GM12878 (cell line): Measurements from ENCODE around the gene TEPSIN. TPM values are rescaled to one million over a fixed set of nuclear protein-coding genes. Genes with fewer than 3 reads are reported as not detected.

Experiments used
- ATAC-seq: fragments of 200-7000 bp; cut with Tn5 transposase; 3 replicates; pipeline ENCODE4 v1.9.1; 2020; ENCODE audit warnings: mild to moderate bottlenecking, moderate library complexity
- BruUV-seq: library from RNA; stranded (reverse); fragments of 400-500 nt; replicated peaks from 2 replicates; lab custom pipeline; 2021; lab: Mats Ljungman, UMichigan
- CTCF ChIA-PET: fragments of 300-600 bp; sonication (Branson Sonifier 250); formaldehyde crosslinking; extraction: SDS; loops from one replicate; lab custom pipeline; 2021; ENCODE audit warnings: inconsistent platforms; lab: Yijun Ruan, JAX
- POLR2A ChIA-PET: fragments of 350-600 bp; formaldehyde crosslinking; extraction: SDS; loops from one replicate; lab custom pipeline; 2021; ENCODE audit warnings: inconsistent platforms; lab: Charles Lee
- RAD21 ChIA-PET: fragments of 300-600 bp; sonication (Branson Sonifier 250); formaldehyde crosslinking; loops from one replicate; lab custom pipeline; 2023; ENCODE audit warnings: antibody characterized with exemption; ENCODE audit not compliant: unreplicated experiment; lab: Charles Lee
- SMC1A ChIA-PET: fragments of 300-600 bp; sonication (Branson Sonifier 250); formaldehyde crosslinking; loops from one replicate; lab custom pipeline; 2023; ENCODE audit not compliant: unreplicated experiment, uncharacterized antibody; lab: Charles Lee
- DNase-seq: peaks from one replicate; pipeline ENCODE4 v3.0.0-alpha.2; 2011; ENCODE audit warnings: low read depth, low spot score
- FAIRE-seq: peaks from 3 replicates; lab custom pipeline; 2011; peaks lifted over from hg19 to GRCh38; lab: Jason Lieb, UNC
- H2AFZ ChIP-seq: 2 replicates; pipeline ENCODE4 v1.6.0; 2011; ENCODE audit warnings: low read depth, low read length, control low read depth; ENCODE audit not compliant: control insufficient read depth
- H3K27ac ChIP-seq: 2 replicates; pipeline ENCODE4 v1.5.1; 2011; ENCODE audit warnings: control low read depth; ENCODE audit not compliant: control insufficient read depth, insufficient read depth
- H3K27me3 ChIP-seq, 2 experiments: replicated peaks in 1 of 2; 2 replicates each; pipeline versions ENCODE4 v1.6.0 to v1.6.1; 2011; ENCODE audit warnings: low read length in 1 of 2; ENCODE audit not compliant: control insufficient read depth in 2 of 2, insufficient read depth in 2 of 2
- H3K36me3 ChIP-seq, 2 experiments: 2 replicates each; pipeline ENCODE4 v1.5.1; 2011; ENCODE audit warnings: low read length in 1 of 2; ENCODE audit not compliant: control insufficient read depth in 2 of 2, insufficient read depth in 2 of 2
- H3K4me1 ChIP-seq: 2 replicates; pipeline ENCODE4 v1.6.1; 2011; ENCODE audit warnings: mild to moderate bottlenecking, low read length, moderate library complexity, mixed read lengths; ENCODE audit not compliant: control insufficient read depth, insufficient read depth
- H3K4me2 ChIP-seq: 2 replicates; pipeline ENCODE4 v1.6.0; 2011; ENCODE audit warnings: control low read depth; ENCODE audit not compliant: control insufficient read depth, insufficient read depth
- H3K4me3 ChIP-seq: fragments of 200-600 bp; sonication (generic); 2 replicates; pipeline ENCODE4 v1.5.1; 2016
- H3K79me2 ChIP-seq: 2 replicates; pipeline ENCODE4 v1.6.0; 2011; ENCODE audit warnings: low read length; ENCODE audit not compliant: control insufficient read depth, insufficient read depth
- H3K9ac ChIP-seq: 2 replicates; pipeline ENCODE4 v1.8.0; 2011; ENCODE audit warnings: low read length, control low read depth, mixed read lengths; ENCODE audit not compliant: control insufficient read depth, insufficient read depth
- H3K9me3 ChIP-seq: replicated peaks from 3 replicates; pipeline ENCODE4 v1.5.1; 2011; ENCODE audit warnings: mild to moderate bottlenecking, low read length; ENCODE audit not compliant: control insufficient read depth, insufficient read depth
- H4K20me1 ChIP-seq: 2 replicates; pipeline ENCODE4 v1.6.0; 2011; ENCODE audit not compliant: control insufficient read depth, insufficient read depth
- BRCA1 ChIP-seq: IDR thresholded peaks from 2 replicates; pipeline ENCODE4 v1.6.1; 2011; ENCODE audit warnings: low read depth, low read length, improper control_type of control experiment
- DPF2 ChIP-seq: fragments of 450-650 bp; IDR thresholded peaks from 2 replicates; pipeline ENCODE4 v1.6.1; 2017; ENCODE audit warnings: mild to moderate bottlenecking
- MYB ChIP-seq: fragments of 150-350 bp; IDR thresholded peaks from 2 replicates; pipeline ENCODE4 v1.6.1; 2014; ENCODE audit warnings: mild to moderate bottlenecking, low read depth, low read length, borderline replicate concordance
- PBX3 ChIP-seq: IDR thresholded peaks from 2 replicates; pipeline ENCODE4 v1.6.1; 2011; ENCODE audit warnings: mild to moderate bottlenecking, low read depth, low read length, moderate library complexity; ENCODE audit not compliant: insufficient replicate concordance
- POU2F2 ChIP-seq: IDR thresholded peaks from 3 replicates; pipeline ENCODE4 v1.6.1; 2011; ENCODE audit warnings: low read depth, mild to moderate bottlenecking, low read length, borderline replicate concordance
- RAD21 ChIP-seq: IDR thresholded peaks from 2 replicates; pipeline ENCODE4 v1.6.1; 2011; ENCODE audit warnings: mild to moderate bottlenecking, low read depth, low read length, moderate library complexity; ENCODE audit not compliant: insufficient read depth
- REST ChIP-seq: IDR thresholded peaks from 2 replicates; pipeline ENCODE4 v1.6.1; 2012; ENCODE audit warnings: mild to moderate bottlenecking, low read depth, low read length
- RFX5 ChIP-seq: IDR thresholded peaks from 2 replicates; pipeline ENCODE4 v1.6.1; 2011; ENCODE audit warnings: low read depth, low read length, improper control_type of control experiment
- SMAD1 ChIP-seq: fragments of 450-650 bp; IDR thresholded peaks from 2 replicates; pipeline ENCODE4 v1.6.1; 2018; ENCODE audit warnings: mild to moderate bottlenecking, low read depth; ENCODE audit not compliant: partially characterized antibody
- SPI1 ChIP-seq: IDR thresholded peaks from 2 replicates; pipeline ENCODE4 v1.6.1; 2011; ENCODE audit warnings: low read depth, mild to moderate bottlenecking, low read length, moderate library complexity, borderline replicate concordance; ENCODE audit not compliant: insufficient read depth
- TCF3 ChIP-seq: IDR thresholded peaks from 2 replicates; pipeline ENCODE4 v1.6.1; 2012; ENCODE audit warnings: low read depth, mild to moderate bottlenecking, low read length, borderline replicate concordance; ENCODE audit not compliant: insufficient read depth
- WRNIP1 ChIP-seq: IDR thresholded peaks from 2 replicates; pipeline ENCODE4 v1.6.1; 2011; ENCODE audit warnings: low read depth, low read length, improper control_type of control experiment, borderline replicate concordance
- ZNF207 ChIP-seq: fragments of 450-650 bp; IDR thresholded peaks from 2 replicates; pipeline ENCODE4 v1.6.1; 2014; ENCODE audit warnings: antibody characterized with exemption, mild to moderate bottlenecking, borderline replicate concordance
- ZNF274 ChIP-seq: IDR thresholded peaks from one replicate; pipeline ENCODE4 v1.8.0; 2011; ENCODE audit not compliant: insufficient read length, insufficient read depth
- ZZZ3 ChIP-seq: IDR thresholded peaks from 2 replicates; pipeline ENCODE4 v1.6.1; 2011; ENCODE audit warnings: low read depth; ENCODE audit not compliant: control insufficient read depth, insufficient read length
- WGBS: methylation state at CpG from one replicate; pipeline ENCODE4 v1.1.6; 2016; ENCODE audit warnings: low lambda C conversion rate; ENCODE audit not compliant: insufficient replicate concordance, insufficient coverage; ENCODE audit errors: missing lambda C conversion rate; 5-methylcytosine and 5-hydroxymethylcytosine counted together
- in situ Hi-C: fragments of 300-500 bp; cut with MboI; formaldehyde crosslinking; loops from 9 replicates; pipeline ENCODE4 v1.14.3; 2018; ENCODE audit warnings: mixed read lengths
- intact Hi-C: fragments of 100-400 bp; cut with micrococcal nuclease; formaldehyde crosslinking; loops from one replicate; pipeline ENCODE4 v1.14.2; 2022; ENCODE audit not compliant: unreplicated experiment
- polyA plus RNA-seq, 11 experiments: library from polyadenylated mRNA; depleted of rRNA in 4 of 11; unstranded in 6 of 11; stranded (reverse) in 5 of 11; fragments of >200 nt; fragmentation: Nextera tagmentation in 4 of 11; fragmentation: Illumina TruSeq in 1 of 11; extraction: Ambion mirVana in 4 of 11; extraction: Trizol in 1 of 11; gene quantifications; 1 replicate in 1 of 11; 2 replicates in 10 of 11; pipeline versions ENCODE4 v1.2.1 to v1.2.3, GENCODE V29; 2011 to 2016; ENCODE audit warnings: inconsistent platforms in 2 of 11, missing spikeins in 2 of 11, low read depth in 1 of 11
- total RNA-seq, 4 experiments: library from RNA; depleted of rRNA in 3 of 4; stranded (reverse); fragments of >200 nt in 3 of 4; fragmentation: Illumina TruSeq in 1 of 4; extraction: Trizol in 1 of 4; gene quantifications; 2 replicates each; pipeline versions ENCODE4 v1.2.1 to v1.2.3, GENCODE V29; 2013 to 2021
- TF ChIP-seq, protein P1 (sequence below): fragments of 450-650 bp; formaldehyde crosslinking; IDR thresholded peaks from 2 replicates; pipeline ENCODE4 v1.5.0; 2022; ENCODE audit warnings: mild to moderate bottlenecking, missing genetic modification characterization

The TEPSIN gene
- total and polyA plus RNA-seq, 10 of the 15 experiments (the other 5 are each of a cell fraction or from before 2014, with no cell fraction given): 0.87 to 36.7 (median 5.3) TPM

- TF ChIP-seq RFX5 (no peak), SMAD1 (no peak), ZNF274 (no peak), PBX3 (no peak), ZNF207 (no peak)
Observed at GRCh38 chr17:81210466-81210865, 28.4 kb downstream of the TEPSIN start (continued).

DNA sequence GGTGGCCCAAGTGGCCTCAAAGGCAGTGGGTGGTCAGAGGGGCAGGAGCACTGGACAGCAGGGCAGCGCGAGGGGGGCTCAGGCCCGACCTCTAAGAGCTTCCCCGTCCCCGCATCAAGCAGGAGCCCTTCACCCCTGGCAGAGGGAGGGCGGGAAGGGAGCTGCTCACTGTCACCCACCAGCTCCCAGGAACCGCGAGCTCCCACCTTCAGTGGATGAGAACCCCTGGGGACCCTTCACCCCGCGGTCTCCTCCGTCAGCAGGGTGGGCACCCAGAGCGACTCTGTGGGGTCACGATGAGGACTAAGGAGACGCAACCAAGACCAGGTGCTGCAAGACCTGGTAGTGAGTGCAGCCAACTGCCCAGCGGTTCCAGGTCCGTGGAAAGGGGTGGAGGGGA, 29.7 kb downstream of the TEPSIN start:
- in situ Hi-C loops: no loop called here
- ChIA-PET RAD21 (no interaction called here), POLR2A (no interaction called here), SMC1A (no interaction called here), CTCF (no interaction called here)
- peaks cover 0 to 12% of the 10 kb centered on the region in 2 experiments; a peak in 2 of 4 replicates for H3K36me3 ChIP-seq
- H3K4me2 ChIP-seq: no peak overlapping the region
- H3K79me2 ChIP-seq: no peaks in the 10 kb centered on the region
- no peak overlapping the region for H3K9ac ChIP-seq
- H3K27me3 ChIP-seq: no peaks in the 10 kb centered on the region
- BruUV-seq: no TSS peak
- H4K20me1 ChIP-seq: no peaks in the 10 kb centered on the region
- intact Hi-C loops: no loop called here
- no peaks in the 10 kb centered on the region for H3K4me1 ChIP-seq
- H3K9me3 ChIP-seq: no peaks in the 10 kb centered on the region
- ATAC-seq (no peak), FAIRE-seq (no peak), DNase-seq (no peak)
- no peak overlapping the region for H3K4me3 ChIP-seq
- no peak overlapping the region for H3K27ac ChIP-seq
- H2AFZ ChIP-seq: no peak overlapping the region
- 92% methylated on average over 12 of the region's 16 CpGs for WGBS
- TF ChIP-seq POU2F2: no peak
- no peak for TF ChIP-seq REST
- no peak for TF ChIP-seq RAD21
- no peak for TF ChIP-seq DPF2
- TF ChIP-seq TCF3: no peak
- no peak for TF ChIP-seq ZZZ3
- TF ChIP-seq SPI1: no peak
- no peak for TF ChIP-seq BRCA1
- TF ChIP-seq WRNIP1: no peak
- TF ChIP-seq, protein P1, sequence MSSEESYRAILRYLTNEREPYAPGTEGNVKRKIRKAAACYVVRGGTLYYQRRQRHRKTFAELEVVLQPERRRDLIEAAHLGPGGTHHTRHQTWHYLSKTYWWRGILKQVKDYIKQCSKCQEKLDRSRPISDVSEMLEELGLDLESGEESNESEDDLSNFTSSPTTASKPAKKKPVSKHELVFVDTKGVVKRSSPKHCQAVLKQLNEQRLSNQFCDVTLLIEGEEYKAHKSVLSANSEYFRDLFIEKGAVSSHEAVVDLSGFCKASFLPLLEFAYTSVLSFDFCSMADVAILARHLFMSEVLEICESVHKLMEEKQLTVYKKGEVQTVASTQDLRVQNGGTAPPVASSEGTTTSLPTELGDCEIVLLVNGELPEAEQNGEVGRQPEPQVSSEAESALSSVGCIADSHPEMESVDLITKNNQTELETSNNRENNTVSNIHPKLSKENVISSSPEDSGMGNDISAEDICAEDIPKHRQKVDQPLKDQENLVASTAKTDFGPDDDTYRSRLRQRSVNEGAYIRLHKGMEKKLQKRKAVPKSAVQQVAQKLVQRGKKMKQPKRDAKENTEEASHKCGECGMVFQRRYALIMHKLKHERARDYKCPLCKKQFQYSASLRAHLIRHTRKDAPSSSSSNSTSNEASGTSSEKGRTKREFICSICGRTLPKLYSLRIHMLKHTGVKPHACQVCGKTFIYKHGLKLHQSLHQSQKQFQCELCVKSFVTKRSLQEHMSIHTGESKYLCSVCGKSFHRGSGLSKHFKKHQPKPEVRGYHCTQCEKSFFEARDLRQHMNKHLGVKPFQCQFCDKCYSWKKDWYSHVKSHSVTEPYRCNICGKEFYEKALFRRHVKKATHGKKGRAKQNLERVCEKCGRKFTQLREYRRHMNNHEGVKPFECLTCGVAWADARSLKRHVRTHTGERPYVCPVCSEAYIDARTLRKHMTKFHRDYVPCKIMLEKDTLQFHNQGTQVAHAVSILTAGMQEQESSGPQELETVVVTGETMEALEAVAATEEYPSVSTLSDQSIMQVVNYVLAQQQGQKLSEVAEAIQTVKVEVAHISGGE (CRISPR knock-in tag): no peak
- no peak for TF ChIP-seq MYB
